BJ (cell line): ENCODE measurements around the gene KRTDAP. TPM values are rescaled to one million over a fixed set of nuclear protein-coding genes. Genes with fewer than 3 reads are reported as not detected.

Source experiments
- CTCF ChIA-PET: fragments of 350-600 bp; formaldehyde crosslinking; extraction: SDS; loops from one replicate; lab custom pipeline; 2021; ENCODE audit warnings: antibody characterized with exemption, inconsistent platforms; lab: Yijun Ruan, JAX
- POLR2A ChIA-PET: fragments of 300-600 bp; sonication (Branson Sonifier 250); formaldehyde crosslinking; extraction: SDS; loops from one replicate; lab custom pipeline; 2021; ENCODE audit warnings: antibody characterized with exemption; lab: Charles Lee
- DNase-seq: peaks from one replicate; pipeline ENCODE4 v3.0.0-alpha.2; 2011; ENCODE audit warnings: low read depth
- H3K27me3 ChIP-seq: 2 replicates; pipeline ENCODE4 v1.6.0; 2011; ENCODE audit warnings: low read length; ENCODE audit not compliant: control insufficient read depth, insufficient read depth
- H3K36me3 ChIP-seq: 2 replicates; pipeline ENCODE4 v1.5.1; 2011; ENCODE audit warnings: low read length; ENCODE audit not compliant: control insufficient read depth, insufficient read depth
- H3K4me3 ChIP-seq: 2 replicates; pipeline ENCODE4 v1.5.1; 2011; ENCODE audit warnings: low read depth, mild to moderate bottlenecking, control low read depth, low read length
- polyA minus RNA-seq: library from RNA; depleted of rRNA, polyadenylated mRNA; stranded (reverse); fragments of >200 nt; gene quantifications from 2 replicates; pipeline ENCODE4 v1.2.3, GENCODE V29; 2011; rRNA and poly(A)+ RNA removed
- polyA plus RNA-seq: library from polyadenylated mRNA; depleted of rRNA; stranded (reverse); fragments of >200 nt; gene quantifications from 2 replicates; pipeline ENCODE4 v1.2.3, GENCODE V29; 2011; rRNA removed
- TF ChIP-seq, protein P1 (sequence below): IDR thresholded peaks from 2 replicates; pipeline ENCODE4 v1.5.1; 2011; ENCODE audit warnings: low read depth, mild to moderate bottlenecking, control low read depth, inconsistent platforms, low read length, moderate library complexity; ENCODE audit not compliant: insufficient read depth

The KRTDAP gene, protein sequence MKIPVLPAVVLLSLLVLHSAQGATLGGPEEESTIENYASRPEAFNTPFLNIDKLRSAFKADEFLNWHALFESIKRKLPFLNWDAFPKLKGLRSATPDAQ
- polyA plus RNA-seq (not detected in 2 replicates), polyA minus RNA-seq (not detected in 2 replicates)

DNA sequence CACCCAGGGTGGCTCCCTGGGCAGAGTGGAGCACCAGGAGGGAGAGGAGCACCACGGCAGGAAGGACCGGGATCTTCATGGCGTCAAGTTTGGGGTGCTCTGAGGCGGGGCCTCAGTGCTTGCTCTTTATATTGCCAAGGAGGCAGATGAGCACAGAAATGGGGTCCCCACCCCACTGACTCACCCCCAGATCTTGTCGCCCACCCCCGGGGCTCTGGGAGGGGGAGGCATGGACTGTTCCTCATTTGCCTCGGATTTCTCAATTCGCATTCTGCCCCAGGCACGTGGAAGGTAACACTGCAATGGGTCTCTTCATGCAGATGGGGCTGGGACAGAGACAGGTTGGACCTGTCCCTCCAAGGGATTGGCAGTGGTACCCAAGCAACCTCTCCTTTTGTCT lies at the start of gene KRTDAP:
TSS of gene KRTDAP (minus strand) at position 101 of the 400 bp plus-strand sequence. CDS start at position 79, 22 bp downstream.
- TF ChIP-seq, protein P1, sequence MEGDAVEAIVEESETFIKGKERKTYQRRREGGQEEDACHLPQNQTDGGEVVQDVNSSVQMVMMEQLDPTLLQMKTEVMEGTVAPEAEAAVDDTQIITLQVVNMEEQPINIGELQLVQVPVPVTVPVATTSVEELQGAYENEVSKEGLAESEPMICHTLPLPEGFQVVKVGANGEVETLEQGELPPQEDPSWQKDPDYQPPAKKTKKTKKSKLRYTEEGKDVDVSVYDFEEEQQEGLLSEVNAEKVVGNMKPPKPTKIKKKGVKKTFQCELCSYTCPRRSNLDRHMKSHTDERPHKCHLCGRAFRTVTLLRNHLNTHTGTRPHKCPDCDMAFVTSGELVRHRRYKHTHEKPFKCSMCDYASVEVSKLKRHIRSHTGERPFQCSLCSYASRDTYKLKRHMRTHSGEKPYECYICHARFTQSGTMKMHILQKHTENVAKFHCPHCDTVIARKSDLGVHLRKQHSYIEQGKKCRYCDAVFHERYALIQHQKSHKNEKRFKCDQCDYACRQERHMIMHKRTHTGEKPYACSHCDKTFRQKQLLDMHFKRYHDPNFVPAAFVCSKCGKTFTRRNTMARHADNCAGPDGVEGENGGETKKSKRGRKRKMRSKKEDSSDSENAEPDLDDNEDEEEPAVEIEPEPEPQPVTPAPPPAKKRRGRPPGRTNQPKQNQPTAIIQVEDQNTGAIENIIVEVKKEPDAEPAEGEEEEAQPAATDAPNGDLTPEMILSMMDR = no peak
- ChIA-PET CTCF (interaction anchor here (0.7 kb wide), 1 partner anchor 220 kb away, joined by 3 read pairs; no protein-coding TSS in a partner anchor), POLR2A (no interaction called here)
- H3K27me3 ChIP-seq = peaks cover 6% of the 10 kb centered on the region
- no peaks in the 10 kb centered on the region; the same call in 1 of the 2 replicates for H3K36me3 ChIP-seq
- H3K4me3 ChIP-seq = no peak within 1 kb of the TSS
- DNase-seq = no peak

DNA sequence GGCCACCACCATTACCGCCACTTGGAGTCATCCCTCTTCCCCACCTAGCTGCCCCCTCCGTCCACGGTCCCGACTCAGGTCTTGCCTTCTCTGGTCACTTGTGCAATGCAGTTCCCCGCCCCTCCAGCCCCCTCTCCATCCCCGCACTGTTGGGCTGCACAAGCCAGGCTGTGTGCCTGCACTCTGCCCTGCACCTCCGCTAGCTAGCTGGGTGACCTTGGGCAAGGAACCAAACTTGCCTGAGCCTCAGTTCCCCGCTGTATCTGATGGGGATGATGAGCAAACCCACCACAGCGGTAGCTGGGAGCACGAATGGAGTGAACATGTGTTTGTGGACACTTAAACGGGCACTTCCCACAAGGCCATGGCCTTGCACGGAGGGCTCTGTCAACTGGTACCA lies 49.6 kb upstream of the KRTDAP start:
- Histone ChIP-seq H3K36me3 (peaks cover 3% of the 10 kb centered on the region), H3K4me3 (no peak overlapping the region), H3K27me3 (no peaks in the 10 kb centered on the region)
- DNase-seq = no peak
- ChIA-PET CTCF (no interaction called here), POLR2A (no interaction called here)
- TF ChIP-seq, protein P1 = no peak

DNA sequence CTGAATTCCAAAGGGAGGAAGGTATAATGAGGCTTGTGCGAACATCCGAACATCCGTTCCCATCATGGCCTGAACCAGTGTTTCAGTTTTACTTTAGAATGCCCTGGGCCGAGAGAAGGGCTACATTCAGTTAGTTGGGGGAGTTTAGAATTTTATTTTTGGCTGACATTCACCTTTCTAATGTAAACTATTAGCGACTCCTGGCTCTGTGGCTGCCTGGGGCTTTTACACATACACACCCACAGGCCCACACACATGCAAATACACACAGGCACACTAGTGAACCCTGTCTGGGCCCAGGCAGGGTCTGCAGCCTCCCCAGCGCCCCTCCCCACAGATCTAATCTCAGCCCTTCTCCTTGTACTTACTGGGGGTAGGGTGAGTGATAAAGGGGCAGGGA lies 49.0 kb upstream of the KRTDAP start:
- CTCF ChIA-PET = interaction anchor here (1.7 kb wide), 1 partner anchor 10 kb away, joined by 7 read pairs; no protein-coding TSS in a partner anchor
- Histone ChIP-seq H3K27me3 (no peaks in the 10 kb centered on the region), H3K36me3 (peaks cover 3% of the 10 kb centered on the region), H3K4me3 (no peak overlapping the region)
- TF ChIP-seq, protein P1 = no peak
- POLR2A ChIA-PET = no interaction called here
- DNase-seq = no peak

DNA sequence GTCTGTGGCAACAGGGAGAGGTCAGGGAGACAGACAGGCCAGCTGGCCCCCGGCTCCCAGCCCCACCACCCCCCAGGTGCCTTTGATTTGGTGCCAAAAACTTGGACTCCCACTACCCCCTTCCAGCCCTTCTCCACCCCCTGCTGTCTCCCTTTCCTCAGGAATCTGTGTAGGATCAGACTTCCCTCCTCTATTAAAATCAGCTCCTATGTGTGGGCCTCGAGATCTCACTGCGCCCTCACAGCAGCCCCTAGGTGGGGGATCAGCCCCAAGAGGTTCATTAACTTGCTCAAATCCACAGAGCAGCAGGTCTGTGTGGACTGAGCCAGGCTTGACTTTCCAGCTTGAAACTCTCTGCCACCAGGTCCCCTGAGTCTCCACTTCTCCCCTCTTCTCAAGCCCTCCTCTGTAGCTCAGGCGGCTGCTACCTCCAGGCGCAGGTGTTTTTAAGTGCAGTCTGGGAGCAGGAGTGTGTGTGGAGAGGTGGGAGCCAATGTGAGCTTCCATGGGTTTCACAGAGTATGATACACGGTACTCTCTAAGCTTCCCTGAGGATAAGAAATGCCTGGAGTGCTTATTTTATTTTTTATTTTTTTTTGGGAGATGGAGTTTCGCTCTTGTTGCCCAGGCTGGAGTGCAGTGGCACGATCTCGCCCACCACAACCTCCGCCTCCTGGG lies 44.7 kb upstream of the KRTDAP start:
- POLR2A ChIA-PET = no interaction called here
- H3K36me3 ChIP-seq = no peaks in the 10 kb centered on the region; the same call in 1 of the 2 replicates
- DNase-seq = no peak
- H3K27me3 ChIP-seq = peaks cover 9% of the 10 kb centered on the region
- TF ChIP-seq, protein P1 = no peak
- no peak overlapping the region for H3K4me3 ChIP-seq
- CTCF ChIA-PET = interaction anchor here (0.9 to 2.8 kb wide), 6 partner anchors 9 to 25 kb away, joined by 3 to 9 read pairs (median 3); no protein-coding TSS in a partner anchor

DNA sequence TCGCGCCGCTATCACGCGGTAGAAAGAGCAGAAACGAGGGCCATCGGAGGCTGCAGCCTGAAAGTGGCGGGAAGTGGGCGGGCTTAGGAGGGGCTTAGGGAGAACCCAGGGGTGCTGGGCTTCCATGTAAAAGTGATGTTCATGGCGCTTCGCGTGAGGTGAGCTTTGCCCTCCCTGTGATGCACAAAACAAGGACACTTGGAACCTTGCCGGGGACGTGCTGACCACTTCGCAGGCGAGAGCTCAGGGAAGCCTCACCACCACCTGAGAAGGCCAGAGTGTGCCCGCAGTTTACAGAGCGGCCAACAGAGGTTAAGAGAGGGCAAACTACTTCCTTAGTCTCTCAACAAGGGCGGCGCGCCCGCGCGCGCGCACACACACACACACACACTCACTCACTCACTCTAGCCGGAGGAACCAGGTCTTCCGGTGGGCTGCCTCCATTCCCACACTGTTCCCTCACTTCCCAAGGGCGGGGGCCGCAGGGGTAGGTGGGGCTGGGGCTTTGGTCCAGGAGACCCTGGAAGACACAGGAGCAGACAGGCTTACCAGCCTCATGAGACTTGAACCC lies 43.6 kb upstream of the KRTDAP start:
- TF ChIP-seq, protein P1 = no peak
- Histone ChIP-seq H3K36me3 (no peaks in the 10 kb centered on the region), H3K27me3 (peaks cover 9% of the 10 kb centered on the region), H3K4me3 (no peak overlapping the region)
- ChIA-PET POLR2A (no interaction called here), CTCF (interaction anchor here (0.9 to 2.8 kb wide), 3 partner anchors 8 to 15 kb away, joined by 3 to 9 read pairs (median 3); no protein-coding TSS in a partner anchor)
- DNase-seq = no peak
